GM21423 (cell line): ENCODE data around the gene BHLHA9.
"Not testable (repeated sequence)": the region's sequence is repeated elsewhere in the genome, so short reads cannot be mapped to it uniquely, and the experiment has no call there.

ENCODE experiments used
- ATAC-seq: cut with Tn5 transposase; IDR thresholded peaks from one replicate; pipeline ENCODE4 v1.9.1; 2021; ENCODE audit warnings: mild to moderate bottlenecking, moderate library complexity; ENCODE audit not compliant: unreplicated experiment

BHLHA9 gene

GRCh38 chr17:1298606-1299005 is 28.4 kb downstream of the BHLHA9 start:
- ATAC-seq = no peak

DNA sequence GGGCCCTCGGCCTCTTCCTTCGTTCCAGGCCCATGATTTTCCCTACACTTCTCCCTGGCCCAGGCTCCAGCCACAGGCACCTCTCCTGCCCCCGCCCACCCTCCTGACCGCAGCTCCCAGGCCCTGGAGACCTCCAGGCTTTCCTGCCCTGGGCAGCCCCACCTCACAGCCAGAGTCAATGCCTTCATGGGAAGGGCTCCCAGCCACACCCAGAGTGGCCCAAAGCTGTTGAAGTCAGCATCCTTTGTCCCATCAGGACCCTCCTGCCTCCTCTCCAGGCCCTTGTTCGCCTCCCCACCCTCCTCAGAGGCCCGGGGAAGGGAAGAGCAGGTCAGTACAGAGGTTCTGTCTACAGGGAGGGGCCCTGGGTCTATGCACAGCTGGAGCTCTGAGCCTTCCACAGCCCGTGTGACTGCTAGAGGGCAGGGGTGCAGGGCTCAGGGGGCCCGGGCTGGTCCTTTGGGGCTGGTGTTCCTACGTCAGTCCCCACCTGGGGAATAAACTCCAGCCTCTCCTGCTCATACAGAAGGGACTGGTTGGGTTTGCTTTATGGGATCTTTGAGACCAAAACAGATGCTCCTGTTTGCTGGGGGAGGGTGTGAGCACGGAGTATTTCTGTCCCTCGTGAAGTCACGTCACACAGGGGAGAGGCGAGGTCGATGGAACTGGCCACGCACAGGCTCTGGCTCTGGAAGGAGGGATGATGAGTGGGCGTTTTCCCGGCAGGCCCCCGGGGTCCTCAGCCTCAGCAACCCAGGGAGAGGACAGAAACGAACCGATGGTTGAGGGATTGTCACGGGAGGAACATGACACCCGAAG is 29.5 kb downstream of the BHLHA9 start:
- no peak for ATAC-seq

- ATAC-seq = no peak
Observed at GRCh38 chr17:1300371-1300905, 30.2 kb downstream of the BHLHA9 start.

DNA sequence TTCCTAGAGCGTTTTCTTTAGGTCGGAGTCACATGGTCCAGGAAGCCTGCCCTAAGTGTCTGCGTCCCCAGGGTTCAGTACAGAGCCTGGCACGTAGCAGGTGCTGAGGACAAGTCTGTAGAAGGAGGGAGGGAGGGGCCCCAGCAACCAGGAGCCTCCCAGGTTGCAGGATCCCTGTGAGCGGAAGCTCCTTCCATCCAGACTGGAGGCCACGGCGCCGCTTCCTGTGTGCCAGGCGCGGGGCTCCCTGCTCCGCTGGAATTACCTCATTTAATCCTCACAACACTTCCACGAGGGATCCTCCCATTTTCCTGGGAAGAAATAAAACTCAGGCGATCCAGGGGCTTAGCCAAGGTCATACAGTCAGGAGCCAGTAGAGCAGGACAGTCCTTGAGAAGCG is 31.3 kb downstream of the BHLHA9 start:
- ATAC-seq = no peak

DNA sequence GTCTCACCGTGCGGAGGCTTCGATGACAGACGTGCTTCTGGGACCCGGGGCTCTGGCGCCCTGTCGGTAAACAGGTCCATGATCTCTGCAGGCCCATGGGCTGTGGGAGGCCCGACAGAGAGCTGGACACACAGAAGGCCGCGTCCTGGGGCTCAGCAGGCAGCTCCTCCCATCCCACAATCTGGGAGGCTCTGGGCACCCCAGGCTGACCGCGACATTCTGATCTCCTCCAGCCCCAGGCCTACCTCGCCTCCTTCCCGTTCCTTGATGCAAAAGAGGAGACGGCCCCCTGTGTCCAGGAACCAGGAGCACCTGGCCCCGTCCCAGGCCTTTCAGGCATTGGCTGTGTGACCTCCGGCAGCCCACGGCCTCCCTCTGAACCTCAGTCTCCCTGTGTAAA is 32.5 kb downstream of the BHLHA9 start:
- no peak for ATAC-seq

- ATAC-seq = no peak
Observed at GRCh38 chr17:1304522-1304921, 34.3 kb downstream of the BHLHA9 start.

DNA sequence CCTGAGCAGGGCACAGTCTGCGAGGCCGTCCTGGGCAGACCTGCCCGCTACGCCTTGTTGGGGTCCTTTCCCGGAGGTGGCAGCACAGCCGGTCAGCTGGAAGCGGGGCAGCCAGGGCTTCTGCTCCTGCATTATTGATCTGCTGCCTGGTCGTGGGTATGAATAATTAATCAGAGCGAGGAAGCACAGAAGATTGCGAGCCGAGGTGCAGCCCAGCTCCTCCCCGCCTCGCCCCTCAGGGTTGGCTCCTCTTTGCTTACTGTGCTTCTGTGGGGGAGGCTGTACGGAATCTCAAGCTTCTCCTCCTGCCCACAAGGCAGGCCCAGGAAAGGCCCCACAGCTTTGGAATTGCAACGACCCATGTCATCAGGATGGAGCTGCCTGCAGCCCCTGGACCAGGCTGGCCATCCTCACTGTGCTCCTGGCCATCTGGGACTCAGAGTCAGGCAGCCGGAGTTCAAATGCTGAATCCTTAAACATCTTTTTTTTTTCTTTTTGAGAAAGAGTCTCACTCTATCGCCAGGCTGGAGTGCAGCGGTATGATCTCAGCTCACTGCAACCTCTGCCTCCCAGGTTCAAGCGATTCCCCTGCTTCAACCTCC is 34.8 kb downstream of the BHLHA9 start:
- ATAC-seq = no peak

DNA sequence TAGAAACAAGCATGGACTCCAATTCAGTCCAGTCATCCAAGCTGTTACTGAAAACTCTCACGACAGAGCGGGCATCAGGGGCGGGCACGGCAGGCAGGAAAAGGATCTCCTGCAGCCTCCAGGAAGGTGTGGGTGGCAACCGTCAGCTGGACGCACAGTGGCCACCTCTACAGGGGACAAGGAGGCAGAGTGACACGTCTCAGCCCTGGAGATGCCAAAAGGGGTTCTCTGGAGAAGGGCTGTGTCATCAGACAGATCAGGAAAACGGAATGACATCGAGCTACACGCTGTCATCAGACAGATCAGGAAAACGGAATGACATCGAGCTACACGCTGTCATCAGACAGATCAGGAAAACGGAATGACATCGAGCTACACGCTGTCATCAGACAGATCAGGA is 37.6 kb downstream of the BHLHA9 start:
- ATAC-seq = not testable (repeated sequence)

DNA sequence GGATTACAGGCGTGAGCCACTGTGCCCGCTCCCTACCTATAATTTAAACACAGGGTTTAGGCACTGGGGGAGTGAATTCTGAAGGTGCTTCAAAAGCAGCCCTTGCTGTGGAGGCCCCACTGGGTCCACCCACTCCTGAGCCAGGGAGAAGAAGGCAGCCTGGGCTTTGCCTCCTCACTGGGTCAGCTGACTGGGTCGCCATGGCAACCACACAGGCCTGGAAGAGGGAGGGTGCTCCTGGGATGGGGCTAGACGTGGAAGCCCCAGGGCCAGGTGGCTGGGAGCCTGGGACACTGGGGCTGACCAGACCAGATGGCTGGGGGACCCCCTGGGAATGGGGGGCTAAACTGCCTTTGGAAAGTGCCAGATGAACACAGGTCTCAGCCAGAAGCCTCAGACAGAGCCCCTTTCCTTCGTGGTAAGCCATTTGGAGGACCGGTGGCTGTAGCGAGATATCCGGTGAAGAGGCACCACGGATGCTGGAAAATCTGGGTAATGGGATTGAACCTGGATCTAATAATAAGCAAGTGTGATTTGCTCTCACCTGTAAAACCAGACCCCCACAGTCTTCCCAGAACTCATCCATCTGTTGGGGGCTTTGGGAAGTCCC is 42.1 kb downstream of the BHLHA9 start:
- no peak for ATAC-seq

DNA sequence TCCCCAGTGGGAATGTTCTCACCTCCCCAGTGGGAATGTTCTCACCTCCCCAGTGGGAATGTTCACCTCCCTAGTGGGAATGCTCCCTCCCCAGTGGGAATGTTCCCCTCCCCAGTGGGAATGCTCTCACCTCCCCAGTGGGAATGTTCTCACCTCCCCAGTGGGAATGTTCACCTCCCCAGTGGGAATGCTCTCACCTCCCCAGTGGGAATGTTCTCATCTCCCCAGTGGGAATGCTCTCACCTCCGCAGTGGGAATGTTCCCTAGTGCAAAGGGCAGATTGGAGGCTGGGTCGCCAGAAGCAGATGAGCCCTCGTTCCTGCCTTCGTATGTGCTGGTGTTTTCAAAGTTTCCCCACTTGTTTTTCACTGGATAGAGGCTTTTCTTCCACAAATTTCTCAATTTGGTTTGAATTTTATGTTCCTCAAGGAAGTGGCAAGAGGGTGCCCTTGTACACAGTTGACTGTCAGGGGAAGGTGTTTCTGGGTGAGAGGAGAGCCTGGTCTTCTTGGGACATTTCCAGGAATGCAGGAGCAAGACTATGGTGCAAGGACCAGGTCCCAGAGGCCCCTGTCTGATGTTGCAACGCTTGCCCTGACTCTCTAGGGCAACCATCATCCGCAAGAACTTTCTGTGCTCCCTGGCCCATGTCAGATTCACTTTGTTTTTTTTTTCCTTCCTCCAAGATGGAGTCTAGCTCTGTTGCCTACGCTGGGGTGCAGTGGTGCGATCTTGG is 43.2 kb downstream of the BHLHA9 start:
- no peak for ATAC-seq

GRCh38 chr17:1315409-1315808 is 45.2 kb downstream of the BHLHA9 start:
- ATAC-seq = no peak

DNA sequence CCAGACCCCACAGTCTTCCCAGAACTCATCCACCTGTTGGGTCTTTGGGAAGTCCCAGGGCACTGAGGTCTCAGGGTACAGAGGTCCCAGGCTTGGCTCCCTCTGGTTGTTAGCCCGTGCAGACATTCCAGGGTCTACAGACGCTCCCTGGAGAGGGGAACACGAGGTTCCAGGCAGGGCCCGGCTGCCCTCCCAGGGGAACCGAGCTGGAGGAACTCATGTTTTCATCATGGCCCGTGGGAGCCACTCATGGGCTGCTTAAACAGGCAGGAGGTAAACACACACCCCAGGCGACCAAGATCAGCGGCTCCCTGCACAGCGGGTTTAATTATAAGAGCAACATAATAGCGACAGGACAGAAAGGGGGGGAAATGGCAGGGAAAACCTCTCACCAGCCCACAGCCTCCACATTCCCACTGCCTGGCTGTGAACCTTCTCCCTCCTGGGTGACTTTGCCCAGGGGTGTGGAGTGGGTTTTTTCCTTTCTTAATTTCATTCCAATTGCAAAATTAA is 45.7 kb downstream of the BHLHA9 start:
- ATAC-seq = no peak
